Endometrial microvascular endothelial cells (primary cell): ENCODE results near the gene LIMA1. TPM values are rescaled to one million over a fixed set of nuclear protein-coding genes. Genes with fewer than 3 reads are reported as not detected.
"Not testable (repeated sequence)": the region's sequence is repeated elsewhere in the genome, so short reads cannot be mapped to it uniquely, and the experiment has no call there.

Experiments used
- in situ Hi-C: cut with HindIII; loops from 2 replicates; pipeline ENCODE4 v1.10.0; 2017; ENCODE audit warnings: low sequenced_read_pairs, low pct_unique_long_range_greater_than_20kb; ENCODE audit errors: inconsistent ontology term
- total RNA-seq: library from RNA; depleted of rRNA; stranded (reverse); fragments of >200 nt; gene quantifications from one replicate; pipeline ENCODE4 v1.2.3, GENCODE V29; 2015; ENCODE audit errors: inconsistent ontology term

LIMA1 gene
- total RNA-seq, 1 donor from 2014 or later = 146 TPM

- in situ Hi-C loops = no loop called here
These were observed 116.6 kb downstream of the LIMA1 start for GRCh38 chr12:50166799-50167048.

- in situ Hi-C loops = no loop called here
These were observed 118.4 kb downstream of the LIMA1 start for GRCh38 chr12:50164963-50165362.

- in situ Hi-C loops = no loop called here
These were observed 121.1 kb downstream of the LIMA1 start for GRCh38 chr12:50162230-50162629.

- in situ Hi-C loops = no loop called here
These were observed 122.7 kb downstream of the LIMA1 start for GRCh38 chr12:50160643-50161042.

GRCh38 chr12:50157259-50157658 is 126.1 kb downstream of the LIMA1 start:
- in situ Hi-C loops = no loop called here

GRCh38 chr12:50156641-50157040 is 126.7 kb downstream of the LIMA1 start:
- in situ Hi-C loops = no loop called here

- in situ Hi-C loops = not testable (repeated sequence)
These were observed 128.4 kb downstream of the LIMA1 start for GRCh38 chr12:50154947-50155346.

- in situ Hi-C loops = no loop called here
These were observed 132.2 kb downstream of the LIMA1 start for GRCh38 chr12:50151047-50151687.

GRCh38 chr12:50149311-50149710 is 134.0 kb downstream of the LIMA1 start:
- in situ Hi-C loops = no loop called here

- in situ Hi-C loops = not testable (repeated sequence)
These were observed 135.3 kb downstream of the LIMA1 start for GRCh38 chr12:50148011-50148410.

- in situ Hi-C loops = no loop called here
These were observed 136.0 kb downstream of the LIMA1 start for GRCh38 chr12:50147281-50147680.

GRCh38 chr12:50145439-50145838 is 137.9 kb downstream of the LIMA1 start:
- in situ Hi-C loops = no loop called here

GRCh38 chr12:50142993-50143392 is 140.3 kb downstream of the LIMA1 start:
- in situ Hi-C loops = no loop called here

- in situ Hi-C loops = no loop called here
These were observed 150.7 kb downstream of the LIMA1 start for GRCh38 chr12:50132505-50133135.

GRCh38 chr12:50129290-50129689 is 154.0 kb downstream of the LIMA1 start:
- in situ Hi-C loops = no loop called here

- in situ Hi-C loops = no loop called here
These were observed 155.8 kb downstream of the LIMA1 start for GRCh38 chr12:50127546-50127945.

Other genes with a start within 250 kb of the LIMA1 start
- gene ASIC1, start 225.9 kb downstream of the LIMA1 start, total RNA-seq = not detected
- 56.8 TPM for gene SMARCD1, start 198.2 kb downstream of the LIMA1 start, total RNA-seq
- gene GPD1, start 179.5 kb downstream of the LIMA1 start, total RNA-seq = not detected
- 62.3 TPM for gene COX14, start 171.3 kb downstream of the LIMA1 start, total RNA-seq
- gene CERS5, start 116.2 kb downstream of the LIMA1 start, total RNA-seq = 34.0 TPM
- not detected for gene FAM186A, start 113.1 kb upstream of the LIMA1 start, total RNA-seq
- gene LARP4, start 117.4 kb upstream of the LIMA1 start, total RNA-seq = 37.4 TPM
- 21.0 TPM for gene DIP2B, start 221.5 kb upstream of the LIMA1 start, total RNA-seq